Mucosa of descending colon (tissue), 3 donors: ENCODE measurements around the gene KLHL20. TPM values are rescaled to one million over a fixed set of nuclear protein-coding genes. Genes with fewer than 3 reads are reported as not detected.
"Not testable (repeated sequence)": the region's sequence is repeated elsewhere in the genome, so short reads cannot be mapped to it uniquely, and the experiment has no call there.

ENCODE experiments used
- ATAC-seq: fragments of 200-7000 bp; cut with Tn5 transposase; one replicate; pipeline ENCODE4 v1.9.1; 2020; ENCODE audit warnings: mild to moderate bottlenecking, moderate library complexity
- DNase-seq, 3 donors: peaks; one replicate each; pipeline ENCODE4 v3.0.0-alpha.2; 2020
- H3K36me3 ChIP-seq: fragments of 200-600 bp; one replicate; pipeline ENCODE4 v1.8.0; 2021; ENCODE audit warnings: low read depth, mild to moderate bottlenecking
- H3K4me1 ChIP-seq: fragments of 200-600 bp; one replicate; pipeline ENCODE4 v1.8.0; 2021; ENCODE audit warnings: low read depth, mild to moderate bottlenecking
- H3K4me3 ChIP-seq: fragments of 200-600 bp; one replicate; pipeline ENCODE4 v1.8.0; 2021; ENCODE audit warnings: mild to moderate bottlenecking
- H3K9me3 ChIP-seq: fragments of 200-600 bp; one replicate; pipeline ENCODE4 v1.8.0; 2021; ENCODE audit warnings: mild to moderate bottlenecking
- intact Hi-C, 2 donors: fragments of 100-400 bp; cut with DNase I in 1 of 2; cut with micrococcal nuclease in 1 of 2; formaldehyde crosslinking; loops; one replicate each; pipeline versions ENCODE4 v1.11.0 to v1.11.1; 2022; cut with DNase I, micrococcal nuclease
- long read RNA-seq, 2 donors: library from polyadenylated mRNA; unstranded; transcript quantifications; one replicate each; pipeline ENCODE4 v2.0.0, GENCODE V29; 2019 to 2021
- total RNA-seq, 3 donors: library from RNA; stranded (reverse); fragmentation: NEBNext Ultra II Directional in 2 of 3; extraction: Animal tissue kit (Norgen Biotek cat#: 25700) in 2 of 3; gene quantifications; one replicate each; pipeline versions ENCODE4 v1.2.1 to v1.2.4, GENCODE V29; 2021 to 2023
- TF ChIP-seq, protein P1 (sequence below): fragments of 200-600 bp; IDR thresholded peaks from one replicate; pipeline ENCODE4 v1.8.0; 2022; ENCODE audit warnings: antibody characterized with exemption, mild to moderate bottlenecking
- donor health status: DM: no; HTN: no; CAD: no; lungs with moderate emphysema.
- donor health status: DM: no; HTN: no; CAD: no.
- donor health status: DM: no; HTN: yes; CAD: no.

Gene KLHL20, protein sequence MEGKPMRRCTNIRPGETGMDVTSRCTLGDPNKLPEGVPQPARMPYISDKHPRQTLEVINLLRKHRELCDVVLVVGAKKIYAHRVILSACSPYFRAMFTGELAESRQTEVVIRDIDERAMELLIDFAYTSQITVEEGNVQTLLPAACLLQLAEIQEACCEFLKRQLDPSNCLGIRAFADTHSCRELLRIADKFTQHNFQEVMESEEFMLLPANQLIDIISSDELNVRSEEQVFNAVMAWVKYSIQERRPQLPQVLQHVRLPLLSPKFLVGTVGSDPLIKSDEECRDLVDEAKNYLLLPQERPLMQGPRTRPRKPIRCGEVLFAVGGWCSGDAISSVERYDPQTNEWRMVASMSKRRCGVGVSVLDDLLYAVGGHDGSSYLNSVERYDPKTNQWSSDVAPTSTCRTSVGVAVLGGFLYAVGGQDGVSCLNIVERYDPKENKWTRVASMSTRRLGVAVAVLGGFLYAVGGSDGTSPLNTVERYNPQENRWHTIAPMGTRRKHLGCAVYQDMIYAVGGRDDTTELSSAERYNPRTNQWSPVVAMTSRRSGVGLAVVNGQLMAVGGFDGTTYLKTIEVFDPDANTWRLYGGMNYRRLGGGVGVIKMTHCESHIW
- total RNA-seq = 10 to 100 TPM; 18.3 to 34.8 (median 25.1) TPM
- long read RNA-seq, donor 1, transcript KLHL20-201 (12 exons, 3,421 nt) = major isoform, 17 of 44 reads
- long read RNA-seq, donor 1, partial matches to known transcripts = 8 of 44 reads
- long read RNA-seq, donor 1, other reads (novel, unspliced or antisense) = 19 of 44 reads
- long read RNA-seq, donor 2, partial matches to known transcripts = 0 of 3 reads
- long read RNA-seq, donor 2, other reads (novel, unspliced or antisense) = 2 of 3 reads

DNA sequence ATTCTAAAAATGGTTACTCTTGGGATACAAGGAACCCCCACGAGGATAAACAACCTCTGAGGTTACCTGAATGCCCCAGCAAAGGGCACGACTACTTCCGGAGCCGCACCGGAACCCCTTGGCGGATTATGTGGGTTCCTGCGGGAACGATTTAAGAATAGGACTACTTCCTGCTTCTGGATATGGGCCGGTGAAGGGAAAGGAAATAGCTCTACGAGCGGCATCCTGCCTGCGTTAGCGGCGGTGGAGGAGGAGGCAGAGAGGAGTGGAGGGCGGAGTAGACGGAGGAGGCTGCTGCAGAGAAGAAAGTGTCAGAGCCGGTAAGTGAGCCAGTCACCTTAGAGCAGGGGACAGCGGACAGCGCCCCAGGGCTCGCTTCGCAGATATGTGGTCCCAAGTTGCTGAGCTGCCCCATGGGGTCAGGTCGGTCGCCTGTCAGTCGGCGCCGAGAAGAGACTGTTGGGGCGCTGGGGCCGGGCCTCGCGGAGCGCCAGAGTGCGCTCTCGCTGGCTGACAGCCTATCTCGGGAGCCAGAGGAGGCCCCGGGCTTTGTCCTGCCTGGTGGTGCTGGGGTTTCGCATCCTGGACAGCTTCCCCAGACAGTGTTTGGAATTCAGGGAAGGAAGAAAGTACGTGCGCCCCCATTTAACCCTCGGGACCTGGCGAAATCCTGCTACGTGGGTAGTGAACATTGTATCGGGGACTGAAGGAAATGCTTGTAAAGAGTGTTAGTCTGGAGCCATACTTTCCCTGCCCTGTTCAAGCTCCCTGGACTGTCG, at the start of gene KLHL20:
TSS of gene KLHL20 (plus strand) at position 223 of the 779 bp plus-strand sequence. CDS start 1,063 bp downstream, outside the sequence.
- peaks cover 18% of the 10 kb centered on the region for H3K4me1 ChIP-seq
- no peaks in the 10 kb centered on the region for H3K36me3 ChIP-seq
- intact Hi-C loops = loop anchor here in 1 of 2 donors (10.0 kb wide), 1 partner anchor 280 kb away; no protein-coding TSS in a partner anchor
- TF ChIP-seq, protein P1, sequence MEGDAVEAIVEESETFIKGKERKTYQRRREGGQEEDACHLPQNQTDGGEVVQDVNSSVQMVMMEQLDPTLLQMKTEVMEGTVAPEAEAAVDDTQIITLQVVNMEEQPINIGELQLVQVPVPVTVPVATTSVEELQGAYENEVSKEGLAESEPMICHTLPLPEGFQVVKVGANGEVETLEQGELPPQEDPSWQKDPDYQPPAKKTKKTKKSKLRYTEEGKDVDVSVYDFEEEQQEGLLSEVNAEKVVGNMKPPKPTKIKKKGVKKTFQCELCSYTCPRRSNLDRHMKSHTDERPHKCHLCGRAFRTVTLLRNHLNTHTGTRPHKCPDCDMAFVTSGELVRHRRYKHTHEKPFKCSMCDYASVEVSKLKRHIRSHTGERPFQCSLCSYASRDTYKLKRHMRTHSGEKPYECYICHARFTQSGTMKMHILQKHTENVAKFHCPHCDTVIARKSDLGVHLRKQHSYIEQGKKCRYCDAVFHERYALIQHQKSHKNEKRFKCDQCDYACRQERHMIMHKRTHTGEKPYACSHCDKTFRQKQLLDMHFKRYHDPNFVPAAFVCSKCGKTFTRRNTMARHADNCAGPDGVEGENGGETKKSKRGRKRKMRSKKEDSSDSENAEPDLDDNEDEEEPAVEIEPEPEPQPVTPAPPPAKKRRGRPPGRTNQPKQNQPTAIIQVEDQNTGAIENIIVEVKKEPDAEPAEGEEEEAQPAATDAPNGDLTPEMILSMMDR = no peak
- no peaks in the 10 kb centered on the region for H3K9me3 ChIP-seq
- H3K4me3 ChIP-seq = peak within 1 kb of the TSS; percentile 45
- ATAC-seq = peak; percentile 99
- peak; percentile 86 for DNase-seq

DNA sequence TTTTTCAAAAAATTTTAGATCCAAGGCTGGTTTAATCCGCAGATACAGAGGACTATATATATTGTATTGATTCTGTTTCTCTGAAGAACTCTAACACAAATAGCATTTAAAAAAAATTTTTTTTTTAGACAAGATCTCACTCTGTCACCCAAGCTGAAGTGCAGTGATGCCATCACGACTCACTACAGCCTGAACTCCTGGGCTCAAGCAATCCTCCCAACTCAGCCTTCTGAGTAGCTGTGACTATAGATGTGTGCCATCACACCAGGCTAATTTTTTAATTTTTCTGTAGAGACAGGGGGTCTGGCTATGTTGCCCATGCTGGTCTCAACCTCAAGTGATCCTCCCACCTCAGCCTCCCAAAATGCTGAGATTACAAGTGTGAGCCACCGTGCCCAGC, 48.1 kb upstream of the KLHL20 start:
- ATAC-seq = no peak
- H3K36me3 ChIP-seq = no peaks in the 10 kb centered on the region
- TF ChIP-seq, protein P1 = no peak
- intact Hi-C loops = no loop called here
- H3K4me3 ChIP-seq = no peak overlapping the region
- no peaks in the 10 kb centered on the region for H3K9me3 ChIP-seq
- no peaks in the 10 kb centered on the region for H3K4me1 ChIP-seq
- DNase-seq = no peak

DNA sequence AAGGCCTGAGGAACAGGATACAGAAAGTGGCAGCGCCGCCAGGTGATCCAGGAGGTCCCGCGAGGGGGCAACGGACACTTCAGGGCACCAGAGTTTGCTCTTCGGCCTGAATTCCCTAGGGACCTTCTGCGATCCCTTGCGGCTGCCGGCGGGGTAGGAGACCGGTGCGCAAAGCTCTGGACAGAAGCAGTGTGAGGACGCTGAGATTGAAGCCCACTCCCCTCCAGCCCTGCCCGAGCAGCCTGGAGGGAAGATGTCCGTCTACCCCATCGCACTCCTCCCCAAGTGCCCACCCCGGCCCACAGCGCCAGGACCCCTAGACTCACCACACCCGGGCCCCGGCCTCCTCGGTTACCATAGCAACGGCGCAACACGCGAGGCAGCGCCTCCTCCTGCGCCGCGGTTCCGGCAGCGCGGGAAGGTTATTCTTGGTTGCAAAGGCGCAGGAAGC, 45.3 kb upstream of the KLHL20 start, which contains the start of gene ANKRD45:
TSS of gene ANKRD45 (minus strand) at position 361 of the 451 bp plus-strand sequence. CDS start 10,433 bp downstream, outside the sequence.
- ATAC-seq (no peak), DNase-seq (peak in 1 of 3 donors; percentile 42)
- Histone ChIP-seq H3K9me3 (no peaks in the 10 kb centered on the region), H3K36me3 (no peaks in the 10 kb centered on the region), H3K4me1 (no peaks in the 10 kb centered on the region), H3K4me3 (no peak within 1 kb of the TSS)
- intact Hi-C loops = no loop called here
- TF ChIP-seq, protein P1 = no peak

DNA sequence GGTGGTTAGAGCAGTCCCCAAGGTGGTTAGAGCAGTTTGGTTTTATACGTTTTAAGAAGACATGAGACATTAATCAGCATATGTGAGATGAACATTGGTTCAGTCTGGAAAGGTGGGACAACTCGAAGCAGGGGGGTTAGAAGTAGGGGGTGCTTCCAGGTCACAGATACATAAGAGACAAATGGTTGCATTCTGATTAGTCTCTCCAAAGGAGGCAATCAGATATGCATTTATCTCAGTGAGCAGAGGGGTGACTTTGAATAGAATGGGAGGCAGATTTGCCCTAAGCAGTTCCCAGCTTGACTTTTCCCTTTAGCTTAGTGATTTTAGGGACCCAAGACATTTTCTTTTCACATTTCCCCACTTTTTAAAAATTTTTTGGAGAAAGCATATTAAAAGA, 40.3 kb upstream of the KLHL20 start:
- ATAC-seq, intact Hi-C loops: not testable (repeated sequence)

DNA sequence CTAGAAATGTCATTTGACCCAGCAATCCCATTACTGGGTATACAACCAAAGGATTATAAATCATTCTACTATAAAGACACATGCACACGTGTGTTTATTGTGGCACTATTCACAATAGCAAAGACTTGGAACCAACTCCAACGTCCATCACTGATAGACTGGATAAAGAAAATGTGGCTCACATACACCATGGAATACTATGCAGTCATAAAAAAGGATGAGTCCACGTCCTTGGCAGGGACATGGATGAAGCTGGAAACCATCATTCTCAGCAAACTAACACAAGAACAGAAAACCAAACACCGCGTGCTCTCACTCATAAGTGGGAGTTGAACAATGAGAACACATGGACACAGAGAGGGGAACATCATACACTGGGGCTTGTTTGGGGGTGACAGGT, 34.6 kb upstream of the KLHL20 start:
- H3K36me3 ChIP-seq, intact Hi-C loops, H3K4me3 ChIP-seq, DNase-seq, ATAC-seq, H3K9me3 ChIP-seq, H3K4me1 ChIP-seq: not testable (repeated sequence)

More for the DNA sequence above, 40.3 kb upstream of the KLHL20 start:
- DNase-seq, H3K9me3 ChIP-seq, H3K4me1 ChIP-seq, H3K36me3 ChIP-seq, H3K4me3 ChIP-seq: not testable (repeated sequence)

DNA sequence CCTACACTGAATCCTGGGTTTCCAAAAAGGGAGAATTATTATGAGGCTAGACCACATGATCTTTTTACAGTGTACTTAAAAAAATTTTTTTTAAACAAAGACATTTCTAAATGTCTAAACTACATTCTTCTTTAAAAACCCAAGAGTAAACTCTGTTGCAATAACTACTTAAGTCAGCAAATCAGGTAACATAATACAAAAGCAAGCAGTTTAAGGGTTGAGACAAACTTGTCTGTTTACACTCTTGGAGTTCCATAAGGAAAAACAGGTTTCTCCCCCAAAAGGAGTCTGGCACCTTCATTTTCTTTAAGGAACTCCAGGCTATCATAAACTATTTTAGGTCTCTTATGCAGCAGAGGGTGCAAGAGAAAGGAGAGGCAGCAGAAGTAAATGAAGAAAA, 32.6 kb upstream of the KLHL20 start:
- DNase-seq (no peak), ATAC-seq (no peak)
- Histone ChIP-seq H3K4me1 (peaks cover 6% of the 10 kb centered on the region), H3K4me3 (no peak overlapping the region), H3K9me3 (no peaks in the 10 kb centered on the region), H3K36me3 (no peaks in the 10 kb centered on the region)
- intact Hi-C loops = no loop called here
- TF ChIP-seq, protein P1 = no peak

DNA sequence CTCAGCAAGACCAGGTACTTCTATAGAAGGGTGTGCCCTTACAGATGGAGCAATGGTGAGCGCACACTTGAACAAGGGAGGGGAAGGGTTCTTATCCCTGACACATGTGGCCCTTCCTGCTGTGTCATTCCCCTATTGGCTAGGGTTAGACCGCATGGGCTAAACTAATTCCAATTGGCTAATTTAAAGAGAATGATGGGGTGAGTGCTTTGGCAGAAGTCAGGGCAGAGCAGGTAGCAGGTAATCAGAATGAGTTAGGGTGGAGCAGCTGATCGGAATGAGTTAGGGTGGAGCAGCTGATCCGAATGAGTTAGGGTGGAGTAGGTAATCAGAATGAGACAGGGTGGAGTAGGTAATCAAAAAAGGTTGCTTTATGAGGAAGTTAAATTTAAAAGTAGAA, 30.9 kb upstream of the KLHL20 start:
- DNase-seq = peak in 1 of 3 donors; percentile 46
- ATAC-seq = peak; percentile 51
- H3K36me3 ChIP-seq, H3K4me1 ChIP-seq, H3K4me3 ChIP-seq, intact Hi-C loops, H3K9me3 ChIP-seq: not testable (repeated sequence)

DNA sequence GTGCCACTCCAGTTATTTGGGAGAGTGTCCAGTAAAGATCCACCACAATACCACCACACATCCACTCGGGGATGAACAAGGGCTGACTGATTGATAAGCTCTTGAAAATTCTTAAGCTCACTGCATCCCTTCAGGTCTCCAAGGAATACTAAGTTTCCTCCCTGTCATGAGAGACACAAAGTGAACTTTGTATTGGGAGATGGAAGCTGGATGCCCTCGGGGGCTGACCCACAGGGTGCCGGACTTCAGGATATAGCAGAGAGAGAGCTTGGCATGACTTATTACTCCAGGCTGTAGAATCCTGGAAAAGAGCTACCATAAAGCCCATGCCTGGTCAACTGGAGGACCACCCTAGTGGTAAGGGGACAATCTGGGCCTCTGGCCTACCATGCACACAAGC, 29.7 kb upstream of the KLHL20 start:
- ATAC-seq, H3K9me3 ChIP-seq, H3K4me1 ChIP-seq, intact Hi-C loops, DNase-seq, H3K36me3 ChIP-seq, H3K4me3 ChIP-seq: not testable (repeated sequence)
